Measurements from ENCODE around the gene BCKDK.

GRCh38 chr16:31073142-31073969 lies 34.8 kb upstream of the BCKDK start:
- no peak for TF ChIP-seq CTCF (IDR thresholded peaks at IDR 0.05)
- TF ChIP-seq POLR2A (IDR thresholded peaks at IDR 0.05) = no peak
